K562 (cell line): ENCODE data around the gene REP15. TPM values are rescaled to one million over a fixed set of nuclear protein-coding genes. Genes with fewer than 3 reads are reported as not detected.

Experiments used
- ATAC-seq: fragments of 200-7000 bp; cut with Tn5 transposase; 3 replicates; pipeline ENCODE4 v1.9.1; 2020; ENCODE audit warnings: moderate library complexity
- BruUV-seq: library from RNA; stranded (reverse); fragments of 400-500 nt; replicated peaks from 2 replicates; lab custom pipeline; 2021; lab: Mats Ljungman, UMichigan
- CTCF ChIA-PET: fragments of 300-600 bp; formaldehyde crosslinking; extraction: SDS; loops from one replicate; lab custom pipeline; 2021; ENCODE audit warnings: low intra/inter-chr PET ratio; lab: Yijun Ruan, JAX
- POLR2A ChIA-PET: fragments of 300-600, 350-650 bp; sonication (Branson Sonifier 250); formaldehyde crosslinking; extraction: SDS; loops from one replicate; lab custom pipeline; 2021; ENCODE audit warnings: antibody characterized with exemption, inconsistent platforms; lab: Yijun Ruan, JAX
- DNase-seq, 4 experiments: peaks; one replicate each; pipeline versions ENCODE4 v3.0.0 to v3.0.0-alpha.2; 2011 to 2018; ENCODE audit warnings: low spot score in 3 of 4, mixed read lengths in 3 of 4; ENCODE audit errors: extremely low read depth in 1 of 4
- FAIRE-seq: peaks from 2 replicates; lab custom pipeline; 2011; peaks lifted over from hg19 to GRCh38; lab: Jason Lieb, UNC
- H2AFZ ChIP-seq: 2 replicates; pipeline ENCODE4 v1.6.0; 2011; ENCODE audit warnings: low read depth, low read length, control low read depth, inconsistent platforms
- H3K27ac ChIP-seq: fragments of 200-600 bp; 3 replicates; pipeline ENCODE4 v1.8.0; 2011; ENCODE audit warnings: low read depth, mild to moderate bottlenecking, control low read depth, inconsistent platforms, low read length, moderate library complexity, mixed read lengths; ENCODE audit errors: extremely low read depth
- H3K27me3 ChIP-seq, 2 experiments: fragments of 300-600 bp in 1 of 2; 2 replicates in 1 of 2; 3 replicates in 1 of 2; pipeline versions ENCODE4 v1.6.0 to v1.8.0; 2011; ENCODE audit warnings: inconsistent platforms in 2 of 2, low read length in 2 of 2, mild to moderate bottlenecking in 1 of 2, mixed read lengths in 1 of 2, moderate library complexity in 1 of 2; ENCODE audit not compliant: control insufficient read depth in 2 of 2, insufficient read depth in 2 of 2
- H3K36me3 ChIP-seq: fragments of 300-600 bp; 3 replicates; pipeline ENCODE4 v1.8.0; 2011; ENCODE audit warnings: mild to moderate bottlenecking, low read length, inconsistent platforms; ENCODE audit not compliant: control insufficient read depth, insufficient read depth
- H3K4me1 ChIP-seq, 2 experiments: fragments of 200-600 bp in 1 of 2; replicated peaks in 1 of 2; 2 replicates in 1 of 2; 3 replicates in 1 of 2; pipeline versions ENCODE4 v1.5.1 to v1.8.0; 2011; ENCODE audit warnings: inconsistent platforms in 2 of 2, low read length in 2 of 2, mild to moderate bottlenecking in 1 of 2, mixed read lengths in 1 of 2, moderate library complexity in 1 of 2; ENCODE audit not compliant: control insufficient read depth in 2 of 2, insufficient read depth in 2 of 2
- H3K4me2 ChIP-seq: 2 replicates; pipeline ENCODE4 v1.6.1; 2011; ENCODE audit warnings: low read length, control low read depth, inconsistent platforms, mixed read lengths; ENCODE audit not compliant: insufficient read depth
- H3K4me3 ChIP-seq: fragments of 200-600 bp; sonication (generic), shearing (Covaris generic); 2 replicates; pipeline ENCODE4 v1.5.1; 2016; ENCODE audit warnings: control low read depth, inconsistent platforms
- H3K79me2 ChIP-seq: fragments of 200-600 bp; 3 replicates; pipeline ENCODE4 v1.8.0; 2011; ENCODE audit warnings: low read length, inconsistent platforms; ENCODE audit not compliant: control insufficient read depth, insufficient read depth
- H3K9ac ChIP-seq, 2 experiments: 2 replicates each; pipeline versions ENCODE4 v1.6.0 to v1.6.1; 2011; ENCODE audit warnings: low read depth in 2 of 2, low read length in 2 of 2, control low read depth in 1 of 2, inconsistent platforms in 1 of 2, mild to moderate bottlenecking in 1 of 2, mixed read lengths in 1 of 2; ENCODE audit not compliant: insufficient read depth in 1 of 2
- H3K9me1 ChIP-seq: one replicate; pipeline ENCODE4 v1.6.0; 2011; ENCODE audit warnings: inconsistent platforms, mild to moderate bottlenecking, low read length, moderate library complexity; ENCODE audit not compliant: control insufficient read depth, insufficient read depth
- H3K9me3 ChIP-seq: replicated peaks from 2 replicates; pipeline ENCODE4 v1.5.1; 2011; ENCODE audit warnings: low read depth, low read length, inconsistent platforms; ENCODE audit not compliant: control insufficient read depth, insufficient read depth
- H4K20me1 ChIP-seq: replicated peaks from 2 replicates; pipeline ENCODE4 v1.6.1; 2011; ENCODE audit warnings: low read length, inconsistent platforms, mixed read lengths; ENCODE audit not compliant: control insufficient read depth, insufficient read depth
- HIVEP1 ChIP-seq: fragments of 250-450 bp; sonication (Bioruptor Pico); IDR thresholded peaks from 2 replicates; pipeline ENCODE4 v1.4.0; 2020; ENCODE audit warnings: mild to moderate bottlenecking
- SLC30A9 ChIP-seq: fragments of 250-450 bp; sonication (Bioruptor Pico); IDR thresholded peaks from 2 replicates; pipeline ENCODE4 v1.8.0; 2022; ENCODE audit warnings: mild to moderate bottlenecking, moderate library complexity
- TCF3 ChIP-seq: sonication (generic); formaldehyde crosslinking; IDR thresholded peaks from 2 replicates; pipeline ENCODE4 v1.4.0; 2020; ENCODE audit warnings: mild to moderate bottlenecking, missing genetic modification reagents
- WGBS: fragments of 100-300 bp; shearing (Covaris generic); methylation state at CpG from one replicate; pipeline ENCODE4 v1.1.6; 2016; ENCODE audit warnings: low coverage, mixed read lengths; ENCODE audit not compliant: insufficient coverage; ENCODE audit errors: missing lambda C conversion rate; 5-methylcytosine and 5-hydroxymethylcytosine counted together
- in situ Hi-C: fragments of 300-500 bp; cut with MboI; formaldehyde crosslinking; loops from 4 replicates; pipeline ENCODE4 v1.15.0; 2018; ENCODE audit warnings: inconsistent platforms, mixed read lengths
- intact Hi-C: fragments of 100-400 bp; cut with micrococcal nuclease; formaldehyde crosslinking; loops from 2 replicates; pipeline ENCODE4 v1.14.2; 2022
- polyA plus RNA-seq, 8 experiments: library from polyadenylated mRNA; depleted of rRNA in 4 of 8; stranded (reverse) in 5 of 8; unstranded in 3 of 8; fragments of >200 nt; fragmentation: Nextera tagmentation in 2 of 8; fragmentation: Illumina TruSeq in 1 of 8; extraction: Ambion mirVana in 2 of 8; extraction: Trizol in 1 of 8; gene quantifications; 2 replicates each; pipeline versions ENCODE4 v1.2.1 to v1.2.3, GENCODE V29; 2011 to 2014; ENCODE audit warnings: inconsistent platforms in 1 of 8, missing spikeins in 1 of 8
- total RNA-seq, 7 experiments: library from RNA; depleted of rRNA in 6 of 7; stranded (reverse); fragments of >200 nt in 6 of 7; fragmentation: Illumina TruSeq in 2 of 7; extraction: Trizol in 2 of 7; gene quantifications; 2 replicates each; pipeline versions ENCODE4 v1.2.1 to v1.2.3, GENCODE V29; 2011 to 2021; ENCODE audit warnings: low replicate concordance in 1 of 7
- TF ChIP-seq, protein P1 (sequence below): fragments of 450-650 bp; IDR thresholded peaks from 2 replicates; pipeline ENCODE4 v1.6.1; 2016; ENCODE audit warnings: mild to moderate bottlenecking
- TF ChIP-seq, protein P2 (sequence below), 3 experiments: IDR thresholded peaks in 2 of 3; conservative IDR thresholded peaks in 1 of 3; 2 replicates each; pipeline ENCODE4 v1.5.1; 2011 to 2012; ENCODE audit warnings: low read length in 3 of 3, mild to moderate bottlenecking in 3 of 3, control low read depth in 2 of 3, improper control_type of control experiment in 1 of 3, inconsistent platforms in 1 of 3, low read depth in 1 of 3, mixed read lengths in 1 of 3, moderate library complexity in 1 of 3; ENCODE audit not compliant: insufficient read depth in 2 of 3

The REP15 gene
- total and polyA plus RNA-seq, 9 of the 15 experiments (the other 6 are each of a cell fraction or from before 2014, with no cell fraction given), result not detected

DNA sequence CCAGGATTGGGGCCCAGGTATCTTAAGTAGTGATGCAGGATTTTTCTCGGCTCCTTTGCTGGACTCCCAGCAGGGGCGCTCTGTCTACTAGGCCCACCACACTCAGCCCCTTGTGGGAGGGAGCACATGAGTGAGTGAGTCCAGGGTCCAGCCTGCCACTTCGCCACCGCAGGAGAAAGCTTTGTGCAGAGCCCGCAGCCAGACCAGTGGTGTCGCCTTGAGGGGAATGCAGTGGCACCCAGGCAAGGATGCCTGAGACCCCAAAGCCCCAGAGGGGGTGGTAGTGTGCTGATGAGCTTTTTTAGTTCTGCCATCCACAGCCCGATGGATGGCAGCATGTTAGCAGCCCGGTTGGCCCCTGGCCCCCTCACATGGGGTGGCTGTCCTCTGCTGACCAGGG is 9.0 kb downstream of the REP15 start:
- no peaks in the 10 kb centered on the region; the same call in 1 of the 2 replicates for H4K20me1 ChIP-seq
- no peak overlapping the region for H3K27ac ChIP-seq
- H3K4me2 ChIP-seq, result no peak overlapping the region
- peaks cover 0 to 6% of the 10 kb centered on the region in 2 experiments; a peak in 2 of 5 replicates for H3K4me1 ChIP-seq
- FAIRE-seq, result no peak
- peak overlapping the region in 1 of 2 experiments; percentile 59; a peak in 1 of 4 replicates for H3K9ac ChIP-seq
- TF ChIP-seq TCF3 (CRISPR knock-in tag) (no peak), HIVEP1 (CRISPR knock-in tag) (no peak), SLC30A9 (CRISPR knock-in tag) (no peak)
- TF ChIP-seq, protein P1, sequence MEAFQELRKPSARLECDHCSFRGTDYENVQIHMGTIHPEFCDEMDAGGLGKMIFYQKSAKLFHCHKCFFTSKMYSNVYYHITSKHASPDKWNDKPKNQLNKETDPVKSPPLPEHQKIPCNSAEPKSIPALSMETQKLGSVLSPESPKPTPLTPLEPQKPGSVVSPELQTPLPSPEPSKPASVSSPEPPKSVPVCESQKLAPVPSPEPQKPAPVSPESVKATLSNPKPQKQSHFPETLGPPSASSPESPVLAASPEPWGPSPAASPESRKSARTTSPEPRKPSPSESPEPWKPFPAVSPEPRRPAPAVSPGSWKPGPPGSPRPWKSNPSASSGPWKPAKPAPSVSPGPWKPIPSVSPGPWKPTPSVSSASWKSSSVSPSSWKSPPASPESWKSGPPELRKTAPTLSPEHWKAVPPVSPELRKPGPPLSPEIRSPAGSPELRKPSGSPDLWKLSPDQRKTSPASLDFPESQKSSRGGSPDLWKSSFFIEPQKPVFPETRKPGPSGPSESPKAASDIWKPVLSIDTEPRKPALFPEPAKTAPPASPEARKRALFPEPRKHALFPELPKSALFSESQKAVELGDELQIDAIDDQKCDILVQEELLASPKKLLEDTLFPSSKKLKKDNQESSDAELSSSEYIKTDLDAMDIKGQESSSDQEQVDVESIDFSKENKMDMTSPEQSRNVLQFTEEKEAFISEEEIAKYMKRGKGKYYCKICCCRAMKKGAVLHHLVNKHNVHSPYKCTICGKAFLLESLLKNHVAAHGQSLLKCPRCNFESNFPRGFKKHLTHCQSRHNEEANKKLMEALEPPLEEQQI, result no peak
- TF ChIP-seq, protein P2, sequence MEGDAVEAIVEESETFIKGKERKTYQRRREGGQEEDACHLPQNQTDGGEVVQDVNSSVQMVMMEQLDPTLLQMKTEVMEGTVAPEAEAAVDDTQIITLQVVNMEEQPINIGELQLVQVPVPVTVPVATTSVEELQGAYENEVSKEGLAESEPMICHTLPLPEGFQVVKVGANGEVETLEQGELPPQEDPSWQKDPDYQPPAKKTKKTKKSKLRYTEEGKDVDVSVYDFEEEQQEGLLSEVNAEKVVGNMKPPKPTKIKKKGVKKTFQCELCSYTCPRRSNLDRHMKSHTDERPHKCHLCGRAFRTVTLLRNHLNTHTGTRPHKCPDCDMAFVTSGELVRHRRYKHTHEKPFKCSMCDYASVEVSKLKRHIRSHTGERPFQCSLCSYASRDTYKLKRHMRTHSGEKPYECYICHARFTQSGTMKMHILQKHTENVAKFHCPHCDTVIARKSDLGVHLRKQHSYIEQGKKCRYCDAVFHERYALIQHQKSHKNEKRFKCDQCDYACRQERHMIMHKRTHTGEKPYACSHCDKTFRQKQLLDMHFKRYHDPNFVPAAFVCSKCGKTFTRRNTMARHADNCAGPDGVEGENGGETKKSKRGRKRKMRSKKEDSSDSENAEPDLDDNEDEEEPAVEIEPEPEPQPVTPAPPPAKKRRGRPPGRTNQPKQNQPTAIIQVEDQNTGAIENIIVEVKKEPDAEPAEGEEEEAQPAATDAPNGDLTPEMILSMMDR (IDR thresholded peaks at IDR 0.05 in 2 of 3, conservative IDR thresholded peaks at IDR 0.05 in 1 of 3; ENCODE audit: insufficient read depth in 2 of 3, low read depth in 1 of 3, low read length in 3 of 3), result peak; percentile 5 to 26 (median 23); a peak in 3 of 6 replicates
- ChIA-PET CTCF (no interaction called here), POLR2A (no interaction called here)
- no peaks in the 10 kb centered on the region; the same call in 2 of the 3 replicates for H3K79me2 ChIP-seq
- H2AFZ ChIP-seq, result no peak overlapping the region
- peak in 1 of 4 experiments; percentile 9 for DNase-seq
- intact Hi-C loops, result no loop called here
- WGBS, result 49% methylated on average over 7 of the region's 8 CpGs
- H3K9me3 ChIP-seq, result no peaks in the 10 kb centered on the region
- in situ Hi-C loops, result no loop called here
- H3K27me3 ChIP-seq, result peaks cover 4 to 12% of the 10 kb centered on the region in 2 experiments; a peak in 4 of 5 replicates
- H3K4me3 ChIP-seq, result no peak overlapping the region
- BruUV-seq, result no TSS peak
- H3K9me1 ChIP-seq, result no peaks in the 10 kb centered on the region
- peak; percentile 51 for ATAC-seq
- H3K36me3 ChIP-seq, result no peaks in the 10 kb centered on the region
